WTC11 (cell line): ENCODE measurements around the gene TBX5. TPM values are rescaled to one million over a fixed set of nuclear protein-coding genes. Genes with fewer than 3 reads are reported as not detected.
A peak's percentile ranks its signal among the peaks of the same experiment; 100 is the strongest.

Experiments used
- ATAC-seq: fragments of 200-7000 bp; cut with Tn5 transposase; 2 replicates; pipeline ENCODE4 v1.10.0; 2021; ENCODE audit warnings: mild to moderate bottlenecking, moderate library complexity
- CTCF ChIA-PET: fragments of 300-600 bp; sonication (Branson Sonifier 250); formaldehyde crosslinking; loops from one replicate; lab custom pipeline; 2021; ENCODE audit warnings: antibody characterized with exemption; lab: Charles Lee
- POLR2A ChIA-PET: fragments of 350-600 bp; sonication (Branson Sonifier 250); formaldehyde crosslinking; loops from one replicate; lab custom pipeline; 2021; ENCODE audit warnings: antibody characterized with exemption; lab: Charles Lee
- DNase-seq: peaks from one replicate; pipeline ENCODE4 v3.0.0; 2021; ENCODE audit warnings: low spot score
- H3K27ac Mint-ChIP-seq: 2 replicates; pipeline ENCODE4 v1.8.0; 2021; ENCODE audit warnings: mixed read lengths
- H3K27me3 Mint-ChIP-seq: 2 replicates; pipeline ENCODE4 v1.8.0; 2021; ENCODE audit warnings: low read depth, mild to moderate bottlenecking, moderate library complexity, mixed read lengths
- H3K36me3 Mint-ChIP-seq: 2 replicates; pipeline ENCODE4 v1.8.0; 2021; ENCODE audit warnings: mixed read lengths
- H3K4me1 Mint-ChIP-seq: 2 replicates; pipeline ENCODE4 v1.8.0; 2022; ENCODE audit warnings: mixed read lengths
- H3K4me3 Mint-ChIP-seq: 2 replicates; pipeline ENCODE4 v1.8.0; 2021; ENCODE audit warnings: mild to moderate bottlenecking, moderate library complexity, mixed read lengths
- H3K9me3 Mint-ChIP-seq: 2 replicates; pipeline ENCODE4 v1.8.0; 2021; ENCODE audit warnings: mixed read lengths
- ATF2 ChIP-seq: sonication (generic); formaldehyde crosslinking; IDR thresholded peaks from 2 replicates; pipeline ENCODE4 v1.8.1; 2022; ENCODE audit warnings: low read depth, missing genetic modification reagents, borderline replicate concordance
- ATF3 ChIP-seq: sonication (generic); formaldehyde crosslinking; conservative IDR thresholded peaks from 2 replicates; pipeline ENCODE4 v1.8.1; 2022; ENCODE audit warnings: mild to moderate bottlenecking, missing genetic modification reagents
- CREM ChIP-seq: sonication (generic); formaldehyde crosslinking; IDR thresholded peaks from 2 replicates; pipeline ENCODE4 v1.8.1; 2022; ENCODE audit warnings: mild to moderate bottlenecking, missing genetic modification reagents, moderate library complexity
- ELF4 ChIP-seq: sonication (generic); formaldehyde crosslinking; IDR thresholded peaks from 2 replicates; pipeline ENCODE4 v1.8.1; 2022; ENCODE audit warnings: low read depth, mild to moderate bottlenecking, moderate library complexity, missing genetic modification reagents
- EMX1 ChIP-seq: fragments of 250-450 bp; sonication (Bioruptor Pico); IDR thresholded peaks from 2 replicates; pipeline ENCODE4 v1.8.0; 2021; ENCODE audit warnings: mild to moderate bottlenecking
- ERG ChIP-seq: fragments of 250-450 bp; sonication (Bioruptor Pico); IDR thresholded peaks from 2 replicates; pipeline ENCODE4 v1.8.0; 2021; ENCODE audit warnings: mild to moderate bottlenecking
- MXD4 ChIP-seq: fragments of 250-450 bp; sonication (Bioruptor Pico); IDR thresholded peaks from 2 replicates; pipeline ENCODE4 v1.8.0; 2021; ENCODE audit warnings: mild to moderate bottlenecking, moderate library complexity, borderline replicate concordance
- NR1H2 ChIP-seq: sonication (generic); formaldehyde crosslinking; IDR thresholded peaks from 2 replicates; pipeline ENCODE4 v1.9.0; 2021; ENCODE audit warnings: mild to moderate bottlenecking, moderate library complexity, missing genetic modification reagents
- NR3C1 ChIP-seq: sonication (generic); formaldehyde crosslinking; conservative IDR thresholded peaks from 2 replicates; pipeline ENCODE4 v1.8.1; 2023; ENCODE audit warnings: low read depth, mild to moderate bottlenecking, missing genetic modification reagents
- PRDM15 ChIP-seq: sonication (generic); formaldehyde crosslinking; IDR thresholded peaks from 2 replicates; pipeline ENCODE4 v1.8.0; 2022; ENCODE audit warnings: missing genetic modification reagents
- RELA ChIP-seq: sonication (generic); formaldehyde crosslinking; IDR thresholded peaks from 2 replicates; pipeline ENCODE4 v1.8.1; 2022; ENCODE audit warnings: missing genetic modification reagents, mild to moderate bottlenecking, borderline replicate concordance
- RORB ChIP-seq: fragments of 250-450 bp; sonication (Bioruptor Pico); IDR thresholded peaks from 2 replicates; pipeline ENCODE4 v1.9.0; 2021; ENCODE audit warnings: mild to moderate bottlenecking
- SP1 ChIP-seq: sonication (generic); formaldehyde crosslinking; conservative IDR thresholded peaks from 2 replicates; pipeline ENCODE4 v1.8.1; 2022; ENCODE audit warnings: missing genetic modification reagents
- STAT6 ChIP-seq: sonication (generic); formaldehyde crosslinking; conservative IDR thresholded peaks from 2 replicates; pipeline ENCODE4 v1.8.1; 2023; ENCODE audit warnings: mild to moderate bottlenecking, low read depth, missing genetic modification reagents, moderate library complexity
- TCF7 ChIP-seq: sonication (generic); formaldehyde crosslinking; IDR thresholded peaks from 2 replicates; pipeline ENCODE4 v1.8.0; 2022; ENCODE audit warnings: mild to moderate bottlenecking, low read depth, missing genetic modification reagents, moderate library complexity
- ZBTB21 ChIP-seq: sonication (generic); formaldehyde crosslinking; IDR thresholded peaks from 2 replicates; pipeline ENCODE4 v1.8.1; 2023; ENCODE audit warnings: mild to moderate bottlenecking, missing genetic modification reagents, borderline replicate concordance
- ZNF219 ChIP-seq: sonication (generic); formaldehyde crosslinking; IDR thresholded peaks from 2 replicates; pipeline ENCODE4 v1.8.0; 2023; ENCODE audit warnings: missing genetic modification reagents, mild to moderate bottlenecking, borderline replicate concordance
- ZNF263 ChIP-seq: sonication (generic); formaldehyde crosslinking; IDR thresholded peaks from 2 replicates; pipeline ENCODE4 v1.8.1; 2022; ENCODE audit warnings: low read depth, mild to moderate bottlenecking, moderate library complexity, missing genetic modification reagents
- ZSCAN18 ChIP-seq: fragments of 250-450 bp; sonication (Bioruptor Pico); IDR thresholded peaks from 2 replicates; pipeline ENCODE4 v2.1.2; 2022; ENCODE audit warnings: mild to moderate bottlenecking, moderate library complexity
- total RNA-seq: library from RNA; stranded (reverse); gene quantifications from 3 replicates; pipeline ENCODE4 v1.2.3, GENCODE V29; 2021

TBX5 gene
- total RNA-seq, 1 experiment from 2014 or later = 0.33 TPM

GRCh38 chr12:114441545-114441944 is 35.6 kb upstream of the TBX5 start:
- peaks cover 2% of the 10 kb centered on the region for H3K36me3 Mint-ChIP-seq
- H3K27ac Mint-ChIP-seq = no peak overlapping the region
- TF ChIP-seq ZNF263 (CRISPR knock-in tag) = no peak
- TF ChIP-seq RELA (CRISPR knock-in tag) = no peak
- TF ChIP-seq ZSCAN18 (CRISPR knock-in tag) = no peak
- TF ChIP-seq ZBTB21 (CRISPR knock-in tag) = no peak
- TF ChIP-seq MXD4 (CRISPR knock-in tag) = no peak
- no peak for TF ChIP-seq RORB
- TF ChIP-seq ZNF219 (CRISPR knock-in tag) = no peak
- TF ChIP-seq STAT6 (CRISPR knock-in tag) = no peak
- TF ChIP-seq ATF3 (CRISPR knock-in tag) = no peak
- no peak for TF ChIP-seq NR3C1
- no peak for TF ChIP-seq EMX1 (CRISPR knock-in tag)
- TF ChIP-seq SP1 (CRISPR knock-in tag) = no peak
- no peak for TF ChIP-seq ERG (CRISPR knock-in tag)
- no peak for TF ChIP-seq ELF4 (CRISPR knock-in tag)
- TF ChIP-seq ATF2 (CRISPR knock-in tag) = no peak
- no peak for TF ChIP-seq NR1H2 (CRISPR knock-in tag)
- TF ChIP-seq TCF7 (CRISPR knock-in tag) = no peak
- no peak for TF ChIP-seq CREM (CRISPR knock-in tag)
- TF ChIP-seq, all 79 proteins: peak for 0
- H3K27me3 Mint-ChIP-seq = peaks cover 100% of the 10 kb centered on the region
- ChIA-PET POLR2A (no interaction called here), CTCF (interaction anchor here (1.3 to 1.6 kb wide), 2 partner anchors 86 to 461 kb away, joined by 3 to 5 read pairs; no protein-coding TSS in a partner anchor)
- H3K4me3 Mint-ChIP-seq = peak overlapping the region; percentile 22; the same call in 1 of the 2 replicates
- H3K9me3 Mint-ChIP-seq = peaks cover 2% of the 10 kb centered on the region
- DNase-seq (no peak), ATAC-seq (no peak)
- peaks cover 47% of the 10 kb centered on the region for H3K4me1 Mint-ChIP-seq

GRCh38 chr12:114441039-114441383 is 35.1 kb upstream of the TBX5 start:
- Mint-ChIP-seq H3K9me3 (peaks cover 6% of the 10 kb centered on the region), H3K4me1 (peaks cover 51% of the 10 kb centered on the region)
- DNase-seq = no peak

More at GRCh38 chr12:114441039-114441383, 35.1 kb upstream of the TBX5 start:
- CTCF ChIA-PET = interaction anchor here (1.3 to 1.6 kb wide), 2 partner anchors 85 to 460 kb away, joined by 3 to 5 read pairs; no protein-coding TSS in a partner anchor
- H3K36me3 Mint-ChIP-seq = peaks cover 5% of the 10 kb centered on the region
- peaks cover 100% of the 10 kb centered on the region for H3K27me3 Mint-ChIP-seq
- POLR2A ChIA-PET = no interaction called here
- no peak for ATAC-seq
- no peak for TF ChIP-seq ERG (CRISPR knock-in tag)
- peak; percentile 64 for TF ChIP-seq PRDM15
- no peak overlapping the region for H3K27ac Mint-ChIP-seq
- H3K4me3 Mint-ChIP-seq = peak overlapping the region; percentile 40; the same call in 1 of the 2 replicates
